ENCODE results near the gene SHOC2. TPM values are rescaled to one million over a fixed set of nuclear protein-coding genes. Genes with fewer than 3 reads are reported as not detected.

SHOC2 gene
- total and polyA plus RNA-seq, 2 of the 8 experiments (the other 6 are each of a cell fraction or from before 2014, with no cell fraction given): 7.6 to 28.2 TPM

DNA sequence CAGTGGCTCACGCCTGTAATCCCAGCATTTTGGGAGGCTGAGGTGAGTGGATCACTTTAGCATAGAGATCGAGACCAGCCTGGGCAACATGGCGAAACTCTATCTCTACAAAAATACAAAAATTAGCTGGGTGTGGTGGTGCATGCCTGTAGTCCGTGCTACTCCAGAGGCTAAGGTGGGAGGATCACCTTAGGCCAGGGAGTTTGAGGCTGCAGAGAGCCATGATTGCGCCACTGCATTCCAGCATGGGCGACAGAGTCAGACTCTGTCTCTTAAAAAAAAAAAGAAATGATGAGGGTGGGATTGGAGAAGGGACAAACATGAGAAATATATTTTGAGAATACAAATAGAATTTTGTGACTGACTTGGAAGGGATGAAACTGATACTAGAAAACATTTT, 76.9 kb downstream of the SHOC2 start:
- peaks cover 2 to 3% of the 10 kb centered on the region in 2 experiments for H4K20me1 ChIP-seq (replicated peaks in 1 of 2; ENCODE audit: control insufficient read depth in 1 of 2, insufficient read depth in 2 of 2, low read length in 2 of 2)
- no peaks in the 10 kb centered on the region for H3K4me1 ChIP-seq (replicated peaks in 1 of 4; ENCODE audit: control insufficient read depth in 3 of 4, insufficient read depth in 4 of 4, low read length in 3 of 4)
- H2BK15ac ChIP-seq (ENCODE audit: low read length): no peak overlapping the region
- H3K79me1 ChIP-seq (ENCODE audit: low read depth, low read length): no peaks in the 10 kb centered on the region; the same call in 1 of the 2 replicates
- no peak for DNase-seq (ENCODE audit: low read depth in 1 of 2, low spot score in 2 of 2)
- no peak overlapping the region for H2BK5ac ChIP-seq (ENCODE audit: low read depth, low read length)
- no peak overlapping the region for H3K14ac ChIP-seq (ENCODE audit: insufficient read length)
- no peak overlapping the region for H3K18ac ChIP-seq (ENCODE audit: extremely low read depth, low read length)
- H3K9me3 ChIP-seq (ENCODE audit: insufficient read depth in 2 of 2, low read depth in 1 of 2, low read length in 1 of 2): no peaks in the 10 kb centered on the region
- FAIRE-seq: no peak
- POLR2A ChIA-PET (ENCODE audit: partially characterized antibody): no interaction called here
- H3K23me2 ChIP-seq (ENCODE audit: low read depth, low read length): no peaks in the 10 kb centered on the region
- H2BK120ac ChIP-seq (replicated peaks; ENCODE audit: low read depth, low read length): no peak overlapping the region
- H3K36me3 ChIP-seq (ENCODE audit: control insufficient read depth in 2 of 4, insufficient read depth in 4 of 4, low read length in 3 of 4): peaks cover 0 to 4% (median 0%) of the 10 kb centered on the region in 4 experiments; a peak in 1 of 8 replicates
- no peak overlapping the region for H3K9ac ChIP-seq (replicated peaks in 1 of 4; ENCODE audit: extremely low read depth in 1 of 4, low read depth in 3 of 4, low read length in 3 of 4)
- H3K4me2 ChIP-seq (ENCODE audit: insufficient read depth in 1 of 2, low read depth in 2 of 2, low read length in 2 of 2): no peak overlapping the region
- H3K27ac ChIP-seq (ENCODE audit: low read depth, low read length): no peak overlapping the region
- no peak overlapping the region for H3K23ac ChIP-seq (ENCODE audit: insufficient read length)
- CTCF ChIA-PET (ENCODE audit: partially characterized antibody): no interaction called here
- no peak overlapping the region for H3K4ac ChIP-seq (replicated peaks; ENCODE audit: insufficient read length, low read depth, low read length)
- 87% methylated on average over 6 of the region's 6 CpGs; no CpG with 5 or more reads in 1 of the 2 experiments for WGBS, 2 experiments (ENCODE audit: extremely low coverage in 1 of 2, insufficient coverage in 1 of 2, insufficient read length in 1 of 2, insufficient replicate concordance in 2 of 2, low coverage in 1 of 2, low lambda C conversion rate in 2 of 2, missing lambda C conversion rate in 1 of 2)
- H2AK5ac ChIP-seq (ENCODE audit: low read depth, low read length): no peak overlapping the region
- H3K79me2 ChIP-seq (ENCODE audit: control insufficient read depth in 1 of 2, insufficient read depth in 2 of 2, low read length in 2 of 2): no peaks in the 10 kb centered on the region
- no peak overlapping the region for H4K91ac ChIP-seq (replicated peaks; ENCODE audit: insufficient read length, low read length)
- no peak overlapping the region for H2AFZ ChIP-seq (ENCODE audit: low read length)
- H4K5ac ChIP-seq (ENCODE audit: insufficient read length, low read depth, low read length): no peak overlapping the region
- no peak overlapping the region for H3K4me3 ChIP-seq (ENCODE audit: extremely low read depth in 1 of 4, insufficient read depth in 2 of 4, low read depth in 3 of 4, low read length in 4 of 4)
- H2BK20ac ChIP-seq (ENCODE audit: low read length): no peak overlapping the region
- no peak overlapping the region for H2BK12ac ChIP-seq (ENCODE audit: low read depth, low read length)
- no peak overlapping the region for H4K8ac ChIP-seq (ENCODE audit: extremely low read depth, insufficient read depth, low read length)
- TF ChIP-seq TEAD4 (IDR thresholded peaks at IDR 0.05; ENCODE audit: low read depth, low read length) (no peak), EZH2 (IDR thresholded peaks at IDR 0.05; ENCODE audit: low read depth, low read length, severe bottlenecking) (no peak), CHD1 (IDR thresholded peaks at IDR 0.05; ENCODE audit: low read depth, low read length) (no peak), SUZ12 (IDR thresholded peaks at IDR 0.05; ENCODE audit: low read length) (no peak), SP4 (IDR thresholded peaks at IDR 0.05; ENCODE audit: low read length) (no peak), JUND (IDR thresholded peaks at IDR 0.05; ENCODE audit: low read length) (no peak), RXRA (IDR thresholded peaks at IDR 0.05; ENCODE audit: insufficient read depth, low read depth, low read length) (no peak)
- H3K27me3 ChIP-seq (replicated peaks in 1 of 4; ENCODE audit: control insufficient read depth in 3 of 4, extremely low read depth in 1 of 4, insufficient read depth in 3 of 4, low read length in 3 of 4): no peaks in the 10 kb centered on the region
- no peak overlapping the region for H3K56ac ChIP-seq (replicated peaks; ENCODE audit: insufficient read length, low read depth, low read length)

All from H1 (cell line).